NCI-H2196 treated with DMSO at 0.1 percent for 48 hours (cell line): ENCODE measurements around the gene CSN3.

Experiments
- DNase-seq: peaks from one replicate; lab custom pipeline; 2025; ENCODE audit not compliant: unreplicated experiment; lab: John Stamatoyannopoulos, UW

The CSN3 gene

DNA sequence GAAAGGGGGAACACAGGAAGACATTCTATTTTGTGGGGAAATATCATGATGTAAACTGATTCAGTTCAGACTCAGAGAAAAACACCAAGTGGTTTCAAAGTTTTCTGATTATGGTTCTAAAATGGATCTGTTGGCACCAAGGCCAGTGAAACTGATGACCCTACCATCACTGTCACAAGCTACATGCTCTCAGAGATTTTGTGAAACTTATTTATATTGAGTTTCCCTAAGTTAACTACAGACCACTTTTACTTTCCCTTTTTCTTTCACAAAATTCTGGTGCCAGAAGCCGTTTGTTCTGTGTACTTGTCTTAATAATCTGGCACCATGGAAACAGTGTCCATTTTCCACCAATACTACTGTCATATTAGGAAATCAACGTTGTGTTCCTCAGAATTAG, 48.9 kb downstream of the CSN3 start:
- no peak for DNase-seq

DNA sequence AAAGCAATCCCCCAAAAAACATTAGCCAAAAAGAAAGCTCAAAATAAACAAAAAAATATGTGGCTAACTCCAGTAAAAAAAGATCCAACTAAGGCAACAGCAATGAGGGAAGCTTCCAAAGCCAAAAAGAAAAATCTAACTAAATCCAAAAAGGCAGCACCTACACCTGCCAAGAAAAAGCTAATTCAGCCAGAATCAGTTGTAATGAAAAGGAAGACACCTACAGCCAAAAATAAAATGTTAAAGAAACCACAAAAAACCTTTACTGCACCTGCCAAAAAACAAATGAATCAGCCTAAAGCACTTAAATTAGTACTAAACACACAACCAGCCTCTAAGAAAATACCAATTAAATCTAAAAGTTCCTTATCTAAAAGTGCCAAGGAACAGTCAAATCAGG, 55.2 kb downstream of the CSN3 start:
- DNase-seq = no peak

DNA sequence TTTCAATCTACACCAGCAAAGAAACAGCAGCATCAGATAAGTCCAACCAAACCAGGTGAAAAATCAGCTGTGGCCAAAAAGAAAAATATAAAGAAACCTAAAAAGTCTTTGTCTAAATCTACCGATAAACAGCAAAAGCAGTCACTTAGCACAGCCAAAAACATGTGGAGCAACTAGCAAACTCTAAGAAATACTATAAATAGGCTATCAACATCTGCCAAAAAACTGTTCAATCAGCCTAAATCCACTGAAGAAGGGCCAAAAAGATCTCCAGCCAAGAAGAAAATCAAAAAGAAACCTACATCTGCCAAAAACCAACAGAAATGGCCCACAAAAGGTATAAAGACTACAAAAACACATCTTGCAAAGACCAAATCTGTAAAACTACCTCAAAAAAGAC, 55.7 kb downstream of the CSN3 start:
- DNase-seq = no peak

DNA sequence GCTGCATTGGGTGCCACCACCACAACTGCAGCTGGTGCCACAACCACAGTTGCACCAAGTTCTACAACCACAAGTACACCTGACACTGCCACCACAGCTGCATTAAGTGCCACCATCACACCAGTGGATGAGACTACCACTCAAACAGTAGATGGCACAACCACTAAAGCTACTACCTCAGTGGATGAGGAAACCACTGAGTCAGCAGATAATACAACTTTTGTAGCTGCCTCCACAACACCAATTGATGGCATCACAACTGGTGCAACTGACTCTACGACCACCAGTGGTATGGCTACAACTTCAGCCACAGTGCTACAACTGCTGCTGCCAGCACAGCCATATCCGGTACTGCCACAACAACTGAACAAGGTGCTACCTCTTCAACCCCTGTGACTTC, 57.2 kb downstream of the CSN3 start:
- no peak for DNase-seq

DNA sequence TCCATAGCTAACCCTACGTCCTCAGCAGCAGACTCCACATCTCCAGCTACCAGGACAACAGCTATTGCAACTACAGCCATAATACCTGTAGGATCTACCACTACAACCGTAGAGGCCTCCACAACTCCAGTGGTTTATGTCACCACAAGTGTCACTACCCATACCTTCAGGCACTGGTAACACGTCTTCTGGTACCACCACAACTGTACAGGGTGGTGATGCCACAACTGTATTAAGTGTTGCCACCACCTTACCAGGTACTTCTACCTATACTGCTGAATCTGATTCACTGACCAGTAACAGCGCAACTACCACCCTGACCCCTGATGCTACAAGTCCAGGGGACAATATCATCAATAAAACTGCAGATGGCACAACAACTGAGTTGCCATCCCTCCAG, 57.8 kb downstream of the CSN3 start:
- no peak for DNase-seq
